Right lobe of liver (tissue), 4 donors: ENCODE measurements around the gene CHST11.

Experiments used
- CTCF ChIP-seq, 4 donors: fragments of 200-600 bp in 3 of 4; fragments of 450-650 bp in 1 of 4; IDR thresholded peaks; one replicate each; pipeline versions ENCODE4 v1.5.1 to v1.8.0; 2016 to 2022; ENCODE audit warnings: antibody characterized with exemption in 4 of 4, mild to moderate bottlenecking in 2 of 4
- POLR2A ChIP-seq: fragments of 450-650 bp; IDR thresholded peaks from one replicate; pipeline ENCODE4 v1.6.1; 2017; ENCODE audit warnings: antibody characterized with exemption, mild to moderate bottlenecking
- donor health status: DM: no; HTN: no; CAD: no.
- donor health status: DM: no; HTN: no; CAD: no.
- donor health status: DM: no; HTN: yes; CAD: no.

- TF ChIP-seq CTCF (IDR thresholded peaks at IDR 0.05) (no peak), POLR2A (no peak)
These were observed 179.0 kb downstream of the CHST11 start for GRCh38 chr12:104635607-104636343.
